GM10847 (cell line): ENCODE results near the gene TEAD1.

Source experiments
- POLR2A ChIP-seq: IDR thresholded peaks from 2 replicates; pipeline ENCODE4 v1.6.1; 2011; ENCODE audit not compliant: insufficient read length; ENCODE audit errors: extremely low read depth

TEAD1 gene

GRCh38 chr11:12689029-12689755 is 15.0 kb downstream of the TEAD1 start:
- TF ChIP-seq POLR2A = no peak

GRCh38 chr11:12690663-12691062 is 16.4 kb downstream of the TEAD1 start:
- TF ChIP-seq POLR2A = no peak

GRCh38 chr11:12691473-12691872 is 17.3 kb downstream of the TEAD1 start:
- TF ChIP-seq POLR2A = no peak

GRCh38 chr11:12692229-12693075 is 18.2 kb downstream of the TEAD1 start:
- TF ChIP-seq POLR2A = no peak

- no peak for TF ChIP-seq POLR2A
These were observed 18.9 kb downstream of the TEAD1 start for GRCh38 chr11:12693094-12693478.

- no peak for TF ChIP-seq POLR2A
These were observed 19.4 kb downstream of the TEAD1 start for GRCh38 chr11:12693479-12694182.

GRCh38 chr11:12694183-12694531 is 19.9 kb downstream of the TEAD1 start:
- TF ChIP-seq POLR2A = no peak

GRCh38 chr11:12695221-12695794 is 21.1 kb downstream of the TEAD1 start:
- no peak for TF ChIP-seq POLR2A

GRCh38 chr11:12695873-12696272 is 21.7 kb downstream of the TEAD1 start:
- no peak for TF ChIP-seq POLR2A

GRCh38 chr11:12696911-12697581 is 22.8 kb downstream of the TEAD1 start:
- TF ChIP-seq POLR2A = no peak

GRCh38 chr11:12698048-12698447 is 23.8 kb downstream of the TEAD1 start:
- TF ChIP-seq POLR2A = no peak

GRCh38 chr11:12701811-12702592 is 27.8 kb downstream of the TEAD1 start:
- no peak for TF ChIP-seq POLR2A

GRCh38 chr11:12702999-12703453 is 28.8 kb downstream of the TEAD1 start:
- TF ChIP-seq POLR2A = no peak

- TF ChIP-seq POLR2A = no peak
These were observed 29.8 kb downstream of the TEAD1 start for GRCh38 chr11:12704049-12704448.

- no peak for TF ChIP-seq POLR2A
These were observed 31.7 kb downstream of the TEAD1 start for GRCh38 chr11:12705874-12706273.
